HG02852 (cell line): ENCODE data around the gene GRIN1.

Experiments used
- ATAC-seq: cut with Tn5 transposase; IDR thresholded peaks from one replicate; pipeline ENCODE4 v1.9.1; 2021; ENCODE audit warnings: mild to moderate bottlenecking, moderate library complexity; ENCODE audit not compliant: unreplicated experiment

Gene GRIN1

GRCh38 chr9:137145731-137146526 lies 7.0 kb downstream of the GRIN1 start:
- no peak for ATAC-seq

- ATAC-seq = no peak
These were observed 7.6 kb downstream of the GRIN1 start for GRCh38 chr9:137146527-137146918.

GRCh38 chr9:137147091-137147792 lies 8.3 kb downstream of the GRIN1 start:
- no peak for ATAC-seq

- no peak for ATAC-seq
These were observed 8.8 kb downstream of the GRIN1 start for GRCh38 chr9:137147793-137148160.

- ATAC-seq = no peak
These were observed 9.3 kb downstream of the GRIN1 start for GRCh38 chr9:137148242-137148641.

- ATAC-seq = no peak
These were observed 9.7 kb downstream of the GRIN1 start for GRCh38 chr9:137148661-137149060.

- no peak for ATAC-seq
These were observed 10.4 kb downstream of the GRIN1 start for GRCh38 chr9:137149363-137149762.

GRCh38 chr9:137149942-137150616 lies 11.1 kb downstream of the GRIN1 start:
- no peak for ATAC-seq

- ATAC-seq = no peak
These were observed 11.9 kb downstream of the GRIN1 start for GRCh38 chr9:137150617-137151457.

- no peak for ATAC-seq
These were observed 14.0 kb downstream of the GRIN1 start for GRCh38 chr9:137152844-137153405.

- no peak for ATAC-seq
These were observed 17.8 kb downstream of the GRIN1 start for GRCh38 chr9:137156567-137157375.

- ATAC-seq = no peak
These were observed 18.9 kb downstream of the GRIN1 start for GRCh38 chr9:137157618-137158415.

- no peak for ATAC-seq
These were observed 19.7 kb downstream of the GRIN1 start for GRCh38 chr9:137158625-137159024.

GRCh38 chr9:137159105-137160053 lies 20.4 kb downstream of the GRIN1 start:
- no peak for ATAC-seq

- no peak for ATAC-seq
These were observed 21.1 kb downstream of the GRIN1 start for GRCh38 chr9:137160054-137160425.

- ATAC-seq = no peak
These were observed 22.0 kb downstream of the GRIN1 start for GRCh38 chr9:137160716-137161557.
